HEK293 (cell line): ENCODE data around the gene HYLS1.

Experiments
- CTCF ChIA-PET: fragments of 350-600 bp; formaldehyde crosslinking; extraction: SDS; loops from one replicate; lab custom pipeline; 2021; ENCODE audit warnings: antibody characterized with exemption; lab: Yijun Ruan, JAX
- POLR2A ChIA-PET: fragments of 300-600 bp; formaldehyde crosslinking; extraction: SDS; loops from one replicate; lab custom pipeline; 2020; ENCODE audit warnings: antibody characterized with exemption, inconsistent platforms; lab: Yijun Ruan, JAX
- H3K27ac ChIP-seq: fragments of 200-500 bp; sonication (Bioruptor generic); 2 replicates; pipeline ENCODE4 v1.5.1; 2014; ENCODE audit warnings: low read depth, low read length, control low read depth, inconsistent platforms; ENCODE audit errors: extremely low read depth
- H3K36me3 ChIP-seq, 2 experiments: fragments of 200-500 bp in 1 of 2; sonication (Bioruptor generic) in 1 of 2; 1 replicate in 1 of 2; 2 replicates in 1 of 2; pipeline ENCODE4 v1.5.1; 2014 to 2017; ENCODE audit warnings: inconsistent platforms in 2 of 2, low read length in 2 of 2; ENCODE audit not compliant: control insufficient read depth in 2 of 2, insufficient read depth in 1 of 2
- H3K4me1 ChIP-seq: fragments of 200-500 bp; sonication (Bioruptor generic); 2 replicates; pipeline ENCODE4 v1.5.1; 2014; ENCODE audit warnings: mild to moderate bottlenecking, low read length, inconsistent platforms; ENCODE audit not compliant: control insufficient read depth, insufficient read depth
- H3K4me3 ChIP-seq: 2 replicates; pipeline ENCODE4 v1.5.1; 2011; ENCODE audit warnings: low read depth, mild to moderate bottlenecking, control low read depth, low read length, moderate library complexity
- H3K9me3 ChIP-seq: fragments of 200-500 bp; sonication (Bioruptor generic); 2 replicates; pipeline ENCODE4 v1.5.1; 2014; ENCODE audit warnings: low read depth, low read length, inconsistent platforms; ENCODE audit not compliant: control insufficient read depth, insufficient read depth
- BCL11B ChIP-seq: fragments of 450-650 bp; formaldehyde crosslinking; IDR thresholded peaks from 2 replicates; pipeline ENCODE4 v1.5.1; 2016; ENCODE audit warnings: low read depth, missing biosample characterization, missing genetic modification characterization
- BCL6B ChIP-seq: fragments of 450-650 bp; formaldehyde crosslinking; IDR thresholded peaks from 2 replicates; pipeline ENCODE4 v1.5.1; 2017; ENCODE audit warnings: missing biosample characterization, missing genetic modification characterization
- GLI4 ChIP-seq: fragments of 450-650 bp; formaldehyde crosslinking; IDR thresholded peaks from 2 replicates; pipeline ENCODE4 v1.5.1; 2016; ENCODE audit warnings: missing biosample characterization, missing genetic modification characterization
- KLF16 ChIP-seq: fragments of 450-650 bp; formaldehyde crosslinking; IDR thresholded peaks from 2 replicates; pipeline ENCODE4 v1.5.1; 2017; ENCODE audit warnings: missing biosample characterization, missing genetic modification characterization
- KLF8 ChIP-seq: fragments of 450-650 bp; formaldehyde crosslinking; IDR thresholded peaks from 2 replicates; pipeline ENCODE4 v1.5.1; 2016; ENCODE audit warnings: missing biosample characterization, missing genetic modification characterization
- OVOL3 ChIP-seq: fragments of 450-650 bp; formaldehyde crosslinking; IDR thresholded peaks from 2 replicates; pipeline ENCODE4 v1.5.1; 2016; ENCODE audit warnings: missing biosample characterization, missing genetic modification characterization
- PRDM10 ChIP-seq: fragments of 450-650 bp; formaldehyde crosslinking; IDR thresholded peaks from 2 replicates; pipeline ENCODE4 v1.5.1; 2016; ENCODE audit warnings: missing biosample characterization, missing genetic modification characterization
- PRDM6 ChIP-seq: fragments of 450-650 bp; formaldehyde crosslinking; IDR thresholded peaks from 2 replicates; pipeline ENCODE4 v1.5.1; 2017; ENCODE audit warnings: missing biosample characterization, missing genetic modification characterization
- SCRT2 ChIP-seq: fragments of 450-650 bp; formaldehyde crosslinking; IDR thresholded peaks from 2 replicates; pipeline ENCODE4 v1.5.1; 2016; ENCODE audit warnings: missing biosample characterization, missing genetic modification characterization
- ZBTB11 ChIP-seq: fragments of 450-650 bp; formaldehyde crosslinking; conservative IDR thresholded peaks from 2 replicates; pipeline ENCODE4 v1.5.1; 2016; ENCODE audit warnings: low read depth, missing biosample characterization, missing genetic modification characterization
- ZNF16 ChIP-seq: fragments of 450-650 bp; formaldehyde crosslinking; IDR thresholded peaks from 2 replicates; pipeline ENCODE4 v1.5.1; 2016; ENCODE audit warnings: low read depth, missing biosample characterization, missing genetic modification characterization
- ZNF221 ChIP-seq: fragments of 450-650 bp; formaldehyde crosslinking; IDR thresholded peaks from 2 replicates; pipeline ENCODE4 v1.5.1; 2017; ENCODE audit warnings: missing biosample characterization, missing genetic modification characterization, borderline replicate concordance
- ZNF473 ChIP-seq: fragments of 450-650 bp; formaldehyde crosslinking; IDR thresholded peaks from 2 replicates; pipeline ENCODE4 v1.5.1; 2017; ENCODE audit warnings: missing biosample characterization, missing genetic modification characterization
- ZNF610 ChIP-seq: fragments of 450-650 bp; formaldehyde crosslinking; IDR thresholded peaks from 2 replicates; pipeline ENCODE4 v1.5.1; 2016; ENCODE audit warnings: missing biosample characterization, missing genetic modification characterization, borderline replicate concordance
- ZNF629 ChIP-seq: fragments of 450-650 bp; formaldehyde crosslinking; IDR thresholded peaks from 2 replicates; pipeline ENCODE4 v1.5.1; 2017; ENCODE audit warnings: missing biosample characterization, missing genetic modification characterization
- ZNF654 ChIP-seq: fragments of 450-650 bp; formaldehyde crosslinking; IDR thresholded peaks from 2 replicates; pipeline ENCODE4 v1.5.1; 2016; ENCODE audit warnings: low read depth, missing biosample characterization, missing genetic modification characterization
- ZNF707 ChIP-seq: fragments of 450-650 bp; formaldehyde crosslinking; IDR thresholded peaks from 2 replicates; pipeline ENCODE4 v1.5.1; 2016; ENCODE audit warnings: missing biosample characterization, missing genetic modification characterization
- ZNF792 ChIP-seq: fragments of 450-650 bp; formaldehyde crosslinking; IDR thresholded peaks from 2 replicates; pipeline ENCODE4 v1.5.1; 2016; ENCODE audit warnings: missing biosample characterization, missing genetic modification characterization
- ZSCAN18 ChIP-seq: fragments of 450-650 bp; formaldehyde crosslinking; IDR thresholded peaks from 2 replicates; pipeline ENCODE4 v1.5.1; 2016; ENCODE audit warnings: missing biosample characterization, missing genetic modification characterization
- ZSCAN30 ChIP-seq: fragments of 450-650 bp; IDR thresholded peaks from 2 replicates; pipeline ENCODE4 v1.5.1; 2018; ENCODE audit warnings: missing biosample characterization, mild to moderate bottlenecking, missing genetic modification characterization, moderate library complexity
- ZSCAN5A ChIP-seq: fragments of 450-650 bp; formaldehyde crosslinking; IDR thresholded peaks from 2 replicates; pipeline ENCODE4 v1.5.1; 2016; ENCODE audit warnings: missing biosample characterization, missing genetic modification characterization

HYLS1 gene

GRCh38 chr11:125923633-125924032, 36.2 kb downstream of the HYLS1 start (continued):
- TF ChIP-seq ZNF707 (tag by site-specific recombination) (no peak), ZNF16 (no peak), ZNF610 (no peak), SCRT2 (tag by site-specific recombination) (no peak), ZNF629 (no peak), ZSCAN30 (tag by site-specific recombination) (no peak)

- ChIA-PET POLR2A (no interaction called here), CTCF (interaction anchor here (0.6 to 8.2 kb wide), 8 partner anchors 18 to 363 kb away, joined by 3 to 131 read pairs (median 7); no protein-coding TSS in a partner anchor)
- H3K36me3 ChIP-seq, result no peaks in the 10 kb centered on the region
- H3K4me1 ChIP-seq, result no peaks in the 10 kb centered on the region
- TF ChIP-seq OVOL3 (tag by site-specific recombination), result no peak
- no peak for TF ChIP-seq KLF16 (tag by site-specific recombination)
- TF ChIP-seq BCL6B (tag by site-specific recombination), result no peak
- no peak for TF ChIP-seq KLF8 (tag by site-specific recombination)
- no peak for TF ChIP-seq ZNF654 (tag by site-specific recombination)
- no peak for TF ChIP-seq GLI4
- TF ChIP-seq ZNF707 (tag by site-specific recombination), result no peak
- no peak for TF ChIP-seq ZNF473 (tag by site-specific recombination)
- no peak for TF ChIP-seq ZBTB11 (tag by site-specific recombination)
- TF ChIP-seq PRDM10, result no peak
- no peak for TF ChIP-seq BCL11B (tag by site-specific recombination)
- no peak for TF ChIP-seq ZNF792 (tag by site-specific recombination)
- TF ChIP-seq ZNF221 (tag by site-specific recombination), result no peak
- no peak for TF ChIP-seq ZSCAN5A (tag by site-specific recombination)
- TF ChIP-seq ZSCAN18 (tag by site-specific recombination), result no peak
- no peak for TF ChIP-seq PRDM6
- H3K27ac ChIP-seq, result no peak overlapping the region
- H3K4me3 ChIP-seq, result no peak overlapping the region
- H3K9me3 ChIP-seq, result no peaks in the 10 kb centered on the region
Measured at GRCh38 chr11:125924384-125925007, 37.0 kb downstream of the HYLS1 start.
